Transverse colon (tissue), 3 donors: ENCODE data around the gene SPRR3.
"Not testable (repeated sequence)": the region's sequence is repeated elsewhere in the genome, so short reads cannot be mapped to it uniquely, and the experiment has no call there.

Source experiments
- CTCF ChIP-seq, 5 experiments: fragments of 200-600 bp in 3 of 5; fragments of 450-650 bp in 2 of 5; sonication (generic) in 3 of 5; IDR thresholded peaks; 1 replicate in 2 of 5; 2 replicates in 3 of 5; pipeline ENCODE4 v1.5.1; 2016 to 2017; ENCODE audit warnings: antibody characterized with exemption in 5 of 5, inconsistent platforms in 3 of 5, mild to moderate bottlenecking in 2 of 5, moderate library complexity in 1 of 5
- EP300 ChIP-seq: sonication (generic); formaldehyde crosslinking; IDR thresholded peaks from one replicate; pipeline ENCODE4 v1.6.1; 2017; ENCODE audit warnings: antibody characterized with exemption, low read depth
- POLR2A ChIP-seq: fragments of 450-650 bp; IDR thresholded peaks from one replicate; pipeline ENCODE4 v1.6.1; 2016; ENCODE audit warnings: antibody characterized with exemption, mild to moderate bottlenecking, moderate library complexity

GRCh38 chr1:153011235-153011758 is 9.7 kb downstream of the SPRR3 start:
- TF ChIP-seq CTCF (IDR thresholded peaks at IDR 0.05); POLR2A; EP300: not testable (repeated sequence)
